Measurements from ENCODE around the gene DBH.

The DBH gene

GRCh38 chr9:133635533-133636531 is at the start of gene DBH:
Gene DBH, plus strand, starts transcription at chr9:133636363. Its CDS starts 9 bp downstream, at chr9:133636372.
- H3K4me3 ChIP-seq (ENCODE audit: low read depth, low read length) = no peak within 1 kb of the TSS
- no peak for TF ChIP-seq CTCF (IDR thresholded peaks at IDR 0.05; ENCODE audit: low read depth, low read length)
- in situ Hi-C loops (cut with HindIII; ENCODE audit: low sequenced_read_pairs) = no loop called here
- no peak for DNase-seq (ENCODE audit: low read depth, low spot score)

GRCh38 chr9:133587051-133587450 is 49.1 kb upstream of the DBH start:
- in situ Hi-C loops (cut with HindIII; ENCODE audit: low sequenced_read_pairs) = no loop called here
- H3K4me3 ChIP-seq (ENCODE audit: low read depth, low read length) = no peak overlapping the region
- no peak for DNase-seq (ENCODE audit: low read depth, low spot score)
- TF ChIP-seq CTCF (IDR thresholded peaks at IDR 0.05; ENCODE audit: low read depth, low read length) = no peak

DNA sequence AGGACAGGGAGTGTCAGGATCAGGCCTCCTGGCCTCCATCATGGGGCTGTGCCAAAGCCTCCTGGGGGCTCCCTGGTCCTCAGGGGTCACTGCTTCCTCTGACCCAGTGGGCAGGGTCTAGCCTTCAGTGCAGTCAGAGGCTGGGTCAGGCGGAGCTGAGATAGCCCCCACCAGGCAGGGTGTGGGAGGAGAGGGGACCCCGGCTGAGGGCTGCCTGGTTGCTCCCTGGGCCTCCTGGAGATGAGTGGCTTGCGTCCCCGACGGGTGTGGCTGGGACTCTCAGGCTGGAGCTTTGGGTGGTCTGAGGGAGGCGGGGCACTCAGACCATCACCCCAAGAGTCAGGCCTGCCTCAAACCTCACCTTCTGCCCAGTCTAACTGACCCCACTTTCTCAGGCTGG is 48.7 kb upstream of the DBH start:
- no peak for DNase-seq (ENCODE audit: low read depth, low spot score)
- no peak for TF ChIP-seq CTCF (IDR thresholded peaks at IDR 0.05; ENCODE audit: low read depth, low read length)
- H3K4me3 ChIP-seq (ENCODE audit: low read depth, low read length) = no peak overlapping the region
- in situ Hi-C loops (cut with HindIII; ENCODE audit: low sequenced_read_pairs) = no loop called here

DNA sequence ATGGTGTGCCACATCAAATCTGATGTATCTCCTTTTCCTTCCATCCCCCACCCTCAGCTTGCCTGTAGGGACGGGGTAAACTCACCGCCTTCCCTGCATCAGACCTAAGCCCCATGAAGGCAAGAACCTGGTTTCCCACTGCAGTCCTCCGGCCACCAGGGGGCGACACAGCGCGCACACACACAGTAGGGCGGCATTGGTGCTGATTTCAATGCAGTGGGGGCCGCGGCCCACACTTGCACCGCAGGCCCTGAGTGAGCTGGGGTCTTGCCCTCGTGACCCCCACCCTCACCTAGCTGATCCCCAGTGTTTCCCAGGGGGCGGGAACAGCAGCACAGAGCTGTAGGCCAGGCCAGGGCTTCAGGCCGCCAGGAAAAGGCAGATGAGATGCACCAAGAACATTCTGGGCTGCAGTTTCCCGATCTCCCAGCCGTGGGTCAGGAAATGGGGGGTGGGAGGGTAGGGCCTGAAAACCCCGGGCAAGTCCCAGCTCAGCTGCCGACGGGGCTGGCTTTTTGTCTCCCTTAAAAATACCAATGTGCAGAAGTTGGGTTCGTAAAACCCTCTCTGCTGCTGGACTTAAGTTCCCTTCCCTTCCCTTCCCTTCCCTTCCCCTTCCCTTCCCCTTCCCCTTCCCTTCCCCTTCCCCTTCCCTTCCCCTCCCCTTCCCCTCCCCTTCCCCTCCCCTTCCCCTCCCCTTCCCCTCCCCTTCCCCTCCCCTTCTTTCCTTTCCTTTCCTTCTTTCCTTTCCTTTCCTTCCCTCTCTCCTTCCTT is 46.5 kb upstream of the DBH start:
- DNase-seq (ENCODE audit: low read depth, low spot score) = no peak
- TF ChIP-seq CTCF (IDR thresholded peaks at IDR 0.05; ENCODE audit: low read depth, low read length) = peak; percentile 43
- in situ Hi-C loops (cut with HindIII; ENCODE audit: low sequenced_read_pairs) = no loop called here
- no peak overlapping the region for H3K4me3 ChIP-seq (ENCODE audit: low read depth, low read length)

DNA sequence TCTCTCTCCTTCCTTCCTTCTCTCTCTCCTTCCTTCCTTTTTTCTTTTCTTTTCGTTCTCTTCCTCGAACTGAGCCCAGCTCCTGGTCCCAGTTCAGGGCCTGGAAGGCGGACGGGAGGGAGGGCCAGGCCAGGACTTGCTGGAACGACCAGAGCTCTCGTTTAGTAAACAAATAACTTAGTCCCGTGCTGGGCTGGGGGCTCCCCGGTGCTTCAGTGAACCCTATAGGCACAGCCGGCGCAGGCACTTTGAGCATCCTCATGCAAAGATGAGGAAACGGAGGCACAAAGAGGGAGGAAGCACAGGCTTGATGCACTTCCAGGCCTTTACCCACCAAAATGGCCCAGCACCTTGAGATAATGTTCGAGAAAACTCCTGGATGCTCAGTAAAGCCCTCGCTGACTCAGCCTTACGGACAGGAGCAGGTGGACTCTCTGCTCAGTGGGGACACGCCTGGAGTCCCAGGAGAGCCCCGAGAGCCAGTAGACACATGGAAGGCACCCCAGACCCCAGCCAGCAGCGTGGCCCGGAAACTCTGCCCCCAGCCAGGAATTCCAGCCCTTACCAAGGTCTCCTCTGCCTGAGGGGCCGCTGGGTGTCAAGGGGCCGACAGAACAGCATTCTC is 45.8 kb upstream of the DBH start:
- no peak overlapping the region for H3K4me3 ChIP-seq (ENCODE audit: low read depth, low read length)
- DNase-seq (ENCODE audit: low read depth, low spot score) = no peak
- in situ Hi-C loops (cut with HindIII; ENCODE audit: low sequenced_read_pairs) = no loop called here
- TF ChIP-seq CTCF (IDR thresholded peaks at IDR 0.05; ENCODE audit: low read depth, low read length) = no peak
